ENCODE data around the gene TUT7.

TUT7 gene

DNA sequence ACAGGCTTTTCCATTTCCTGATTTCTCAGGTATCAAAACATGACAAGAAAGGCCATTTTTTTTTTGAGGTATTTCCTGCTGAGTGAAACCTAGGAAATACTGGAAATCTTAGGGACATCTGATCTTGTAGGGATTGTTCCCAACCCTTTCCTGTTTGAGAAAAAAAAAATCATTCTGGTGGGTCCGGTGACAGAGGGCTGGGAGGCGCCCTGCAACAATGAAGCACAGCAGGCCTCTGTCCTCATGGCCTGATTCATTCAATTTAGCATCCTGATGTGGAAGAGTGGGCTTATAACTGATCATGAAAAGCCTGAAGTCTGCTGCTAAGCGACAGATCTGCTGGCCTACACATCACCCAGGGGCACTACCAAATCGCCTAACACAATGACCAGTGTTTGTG lies 91.7 kb downstream of the TUT7 start:
- no peak for DNase-seq (ENCODE audit: low read depth)
- TF ChIP-seq, protein P1, sequence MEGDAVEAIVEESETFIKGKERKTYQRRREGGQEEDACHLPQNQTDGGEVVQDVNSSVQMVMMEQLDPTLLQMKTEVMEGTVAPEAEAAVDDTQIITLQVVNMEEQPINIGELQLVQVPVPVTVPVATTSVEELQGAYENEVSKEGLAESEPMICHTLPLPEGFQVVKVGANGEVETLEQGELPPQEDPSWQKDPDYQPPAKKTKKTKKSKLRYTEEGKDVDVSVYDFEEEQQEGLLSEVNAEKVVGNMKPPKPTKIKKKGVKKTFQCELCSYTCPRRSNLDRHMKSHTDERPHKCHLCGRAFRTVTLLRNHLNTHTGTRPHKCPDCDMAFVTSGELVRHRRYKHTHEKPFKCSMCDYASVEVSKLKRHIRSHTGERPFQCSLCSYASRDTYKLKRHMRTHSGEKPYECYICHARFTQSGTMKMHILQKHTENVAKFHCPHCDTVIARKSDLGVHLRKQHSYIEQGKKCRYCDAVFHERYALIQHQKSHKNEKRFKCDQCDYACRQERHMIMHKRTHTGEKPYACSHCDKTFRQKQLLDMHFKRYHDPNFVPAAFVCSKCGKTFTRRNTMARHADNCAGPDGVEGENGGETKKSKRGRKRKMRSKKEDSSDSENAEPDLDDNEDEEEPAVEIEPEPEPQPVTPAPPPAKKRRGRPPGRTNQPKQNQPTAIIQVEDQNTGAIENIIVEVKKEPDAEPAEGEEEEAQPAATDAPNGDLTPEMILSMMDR (IDR thresholded peaks at IDR 0.05; ENCODE audit: insufficient read depth, low read depth, low read length, missing control alignments) = no peak
- no peak overlapping the region for H3K4me3 ChIP-seq (ENCODE audit: low read length)

- no peak within 1 kb of the TSS for H3K4me3 ChIP-seq (ENCODE audit: low read length)
- no peak for DNase-seq (ENCODE audit: low read depth)
- TF ChIP-seq, protein P1 (IDR thresholded peaks at IDR 0.05; ENCODE audit: insufficient read depth, low read depth, low read length, missing control alignments) = no peak
These were observed 94.7 kb downstream of the TUT7 start, which contains the start of gene C9orf153 for GRCh38 chr9:86259557-86259956. TSS of gene C9orf153 (minus strand) at chr9:86259657. CDS start at chr9:86229603, 30,054 bp downstream.

DNA sequence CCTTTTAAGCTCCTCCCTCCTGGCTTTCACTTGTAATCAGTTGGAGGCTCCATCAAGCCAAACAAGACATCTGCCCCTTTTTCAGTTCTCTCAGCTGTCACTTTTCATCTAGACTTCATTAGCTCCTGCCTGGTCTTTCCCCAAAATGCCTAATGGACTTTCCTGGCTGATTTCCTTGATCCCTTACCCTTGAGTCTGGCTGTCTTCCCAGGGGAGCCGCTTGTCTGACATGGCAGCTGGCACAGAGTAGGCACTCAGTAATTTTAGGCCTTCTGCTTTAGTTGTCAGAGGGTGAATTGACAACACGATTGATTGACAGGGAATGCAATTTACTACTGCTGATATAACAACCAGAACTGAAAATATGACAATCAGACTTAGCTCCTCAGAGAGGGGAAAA lies 96.8 kb downstream of the TUT7 start:
- TF ChIP-seq, protein P1 (IDR thresholded peaks at IDR 0.05; ENCODE audit: insufficient read depth, low read depth, low read length, missing control alignments) = no peak
- DNase-seq (ENCODE audit: low read depth) = no peak
- no peak overlapping the region for H3K4me3 ChIP-seq (ENCODE audit: low read length)

DNA sequence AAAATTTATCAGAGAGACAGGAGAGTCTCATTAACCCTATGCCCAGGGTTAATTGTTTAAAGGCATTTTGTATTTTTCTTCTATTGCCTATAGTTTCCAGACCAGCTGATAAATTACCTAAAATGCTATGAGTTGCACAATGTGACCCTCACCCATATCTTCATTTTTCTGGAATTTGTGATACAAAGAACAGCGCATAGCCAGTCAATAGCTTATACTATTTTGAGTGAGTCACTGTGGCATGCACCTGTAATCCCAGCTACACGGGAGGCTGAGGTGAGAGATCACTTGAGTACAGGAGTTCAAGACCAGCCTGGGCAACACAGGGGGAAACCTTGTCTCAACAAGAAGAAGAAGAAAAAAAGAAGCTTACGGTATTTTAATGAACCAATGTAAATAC lies 97.6 kb downstream of the TUT7 start:
- TF ChIP-seq, protein P1 (IDR thresholded peaks at IDR 0.05; ENCODE audit: insufficient read depth, low read depth, low read length, missing control alignments) = no peak
- DNase-seq (ENCODE audit: low read depth) = no peak
- no peak overlapping the region for H3K4me3 ChIP-seq (ENCODE audit: low read length)

GRCh38 chr9:86253577-86253976 lies 100.6 kb downstream of the TUT7 start:
- DNase-seq (ENCODE audit: low read depth) = no peak
- no peak overlapping the region for H3K4me3 ChIP-seq (ENCODE audit: low read length)
- TF ChIP-seq, protein P1 (IDR thresholded peaks at IDR 0.05; ENCODE audit: insufficient read depth, low read depth, low read length, missing control alignments) = no peak

DNA sequence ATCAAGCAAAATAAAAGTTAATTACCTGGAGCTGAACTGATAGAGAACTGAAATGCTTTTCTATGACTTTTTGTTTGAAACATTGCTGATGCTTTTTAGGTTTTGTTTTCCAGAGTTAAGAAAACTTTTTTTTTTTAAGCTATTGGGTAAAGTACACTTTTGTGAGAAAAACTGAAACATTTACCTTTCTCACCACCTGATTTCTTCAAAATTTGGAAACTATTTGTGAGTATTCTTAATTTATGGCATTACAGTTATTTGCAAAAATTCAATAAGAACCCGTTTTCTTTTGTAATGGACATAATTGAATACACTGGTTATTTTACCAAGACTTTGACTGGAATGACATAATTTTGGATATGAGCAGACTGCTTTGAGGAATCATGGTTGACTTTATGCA lies 101.3 kb downstream of the TUT7 start:
- no peak for DNase-seq (ENCODE audit: low read depth)
- H3K4me3 ChIP-seq (ENCODE audit: low read length) = no peak overlapping the region
- TF ChIP-seq, protein P1 (IDR thresholded peaks at IDR 0.05; ENCODE audit: insufficient read depth, low read depth, low read length, missing control alignments) = no peak

DNA sequence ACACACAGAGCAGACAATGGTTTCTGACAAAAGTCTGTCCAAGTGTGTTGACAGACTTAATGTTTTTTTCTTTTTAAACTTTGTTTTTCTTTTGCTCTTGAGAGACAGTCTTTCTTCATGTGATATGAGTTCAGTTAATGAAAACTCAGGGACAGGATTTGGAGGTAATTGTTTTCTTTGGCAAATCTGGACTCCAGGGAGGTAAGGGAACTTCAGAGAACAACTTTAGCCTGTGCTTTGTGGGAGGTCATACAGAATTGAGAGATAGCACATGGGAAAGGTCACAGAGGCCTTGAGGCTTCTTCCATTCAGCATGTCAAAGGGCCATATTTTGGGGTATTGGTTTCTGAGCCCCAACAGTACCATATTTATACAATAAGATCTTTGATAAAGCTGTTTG lies 104.1 kb downstream of the TUT7 start:
- TF ChIP-seq, protein P1 (IDR thresholded peaks at IDR 0.05; ENCODE audit: insufficient read depth, low read depth, low read length, missing control alignments) = no peak

More for the DNA sequence above, 104.1 kb downstream of the TUT7 start:
- no peak overlapping the region for H3K4me3 ChIP-seq (ENCODE audit: low read length)
- no peak for DNase-seq (ENCODE audit: low read depth)
